CD4-positive, alpha-beta T cell treated with Interleukin-1 beta for 1 hour (primary cell): ENCODE measurements around the gene CMYA5.
"Not testable (repeated sequence)": the region's sequence is repeated elsewhere in the genome, so short reads cannot be mapped to it uniquely, and the experiment has no call there.

Source experiments
- DNase-seq, 2 donors: peaks; one replicate each; pipeline ENCODE4 v3.0.0-alpha.2; 2020 to 2022

Gene CMYA5

DNA sequence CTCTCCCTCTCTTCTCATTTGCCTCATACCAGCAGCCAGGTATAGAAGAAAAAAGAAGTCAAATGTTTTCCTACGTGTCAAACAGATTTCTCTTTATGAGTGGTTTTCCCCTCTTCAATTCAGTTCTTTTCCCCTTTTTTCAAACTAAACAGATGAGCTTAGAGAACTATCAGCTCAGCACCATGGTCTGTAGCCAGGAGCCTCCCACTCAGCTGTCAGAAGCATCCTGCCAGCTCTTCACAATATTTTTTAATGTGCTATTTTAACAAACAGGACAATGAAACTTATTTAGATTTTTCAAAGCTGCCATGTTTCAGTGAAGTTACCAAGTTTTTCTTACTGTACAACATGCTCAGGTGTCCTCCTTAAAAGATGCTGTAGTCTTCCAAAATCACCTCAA lies 63.5 kb downstream of the CMYA5 start:
- DNase-seq = no peak

DNA sequence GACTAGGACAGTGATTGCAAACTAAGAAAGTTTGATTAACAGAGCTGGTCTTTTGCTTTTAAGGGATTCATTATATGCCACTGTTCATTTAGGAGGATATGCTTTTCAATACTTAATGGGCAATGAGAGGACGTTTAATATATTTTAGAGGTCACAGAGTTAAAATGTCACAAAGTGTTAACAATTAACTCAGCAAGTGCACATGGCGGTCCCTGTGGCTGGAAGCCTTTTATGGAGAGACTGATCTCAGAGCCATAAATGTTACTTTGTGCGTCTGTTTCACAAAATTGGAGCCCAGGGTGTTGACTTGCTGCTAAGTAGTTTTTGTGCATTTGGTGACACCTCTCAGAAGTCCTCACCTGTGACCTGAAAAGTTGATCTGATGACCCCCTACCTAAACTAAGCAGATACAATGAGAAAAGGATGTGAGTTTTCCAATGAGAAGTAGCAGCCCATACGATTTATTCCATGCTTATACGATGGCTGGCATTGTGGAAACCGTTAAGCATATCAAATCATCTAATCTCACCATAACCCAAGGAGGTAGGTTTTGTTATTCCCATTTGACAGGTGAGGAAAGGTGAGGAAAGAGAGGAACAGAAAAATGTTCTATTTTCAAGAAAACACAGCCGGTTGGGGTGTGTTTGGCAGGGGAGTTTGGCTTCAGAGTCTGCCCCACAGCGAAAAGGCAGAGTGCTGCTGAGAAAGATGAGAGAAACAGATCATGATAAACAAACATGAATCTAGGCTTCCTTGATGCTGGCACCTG lies 64.4 kb downstream of the CMYA5 start:
- DNase-seq = no peak

DNA sequence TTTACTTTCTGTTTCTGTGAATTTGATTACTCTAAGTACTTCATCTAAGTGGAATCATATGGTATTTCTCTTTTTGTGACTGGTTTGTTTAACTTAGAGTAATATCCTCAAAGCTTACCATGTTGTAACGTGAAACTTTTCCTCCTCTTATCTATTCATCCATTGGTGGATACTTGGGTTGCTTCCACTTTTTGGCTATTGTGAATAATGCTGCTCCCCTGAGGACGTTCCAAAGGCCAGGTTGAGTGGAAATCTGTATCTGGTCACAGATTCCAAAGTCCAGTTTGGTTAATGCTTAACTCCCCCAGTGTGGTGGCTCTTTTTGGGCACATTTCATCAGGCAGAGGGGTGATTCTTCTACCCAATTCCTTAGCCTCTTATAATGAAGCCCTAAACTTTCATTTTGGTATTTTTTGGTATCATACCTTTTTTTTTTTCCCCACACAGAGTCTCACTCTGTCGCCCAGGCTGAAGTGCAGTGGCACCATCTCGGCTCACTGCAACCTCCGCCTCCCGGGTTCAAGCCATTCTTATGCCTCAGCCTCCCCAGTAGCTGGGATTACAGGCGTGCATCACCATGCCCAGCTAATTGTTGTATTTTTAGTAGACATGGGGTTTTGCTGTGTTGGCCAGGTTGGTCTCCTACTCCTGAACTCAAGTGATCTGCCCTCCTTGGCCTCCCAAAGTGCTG lies 65.4 kb downstream of the CMYA5 start:
- no peak for DNase-seq

DNA sequence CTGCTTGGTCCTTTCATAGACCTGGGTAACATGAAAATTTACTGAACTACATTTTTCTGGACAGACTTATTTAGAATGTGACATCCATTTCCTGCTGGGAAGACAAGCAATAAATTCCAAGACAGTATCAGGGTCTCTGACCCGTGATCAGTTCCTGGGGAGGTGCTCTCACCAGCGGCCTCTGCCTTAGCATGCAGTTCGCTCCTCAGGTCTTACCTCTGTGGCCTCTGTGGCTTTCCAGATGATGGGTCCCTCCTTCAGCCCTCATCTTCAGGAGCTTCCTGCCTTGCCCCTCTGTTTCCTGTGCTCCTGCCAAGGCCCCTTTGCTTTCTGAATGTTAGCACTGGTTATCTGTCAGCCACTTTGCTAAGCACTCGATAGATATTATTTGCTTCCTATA lies 66.4 kb downstream of the CMYA5 start:
- DNase-seq = no peak

DNA sequence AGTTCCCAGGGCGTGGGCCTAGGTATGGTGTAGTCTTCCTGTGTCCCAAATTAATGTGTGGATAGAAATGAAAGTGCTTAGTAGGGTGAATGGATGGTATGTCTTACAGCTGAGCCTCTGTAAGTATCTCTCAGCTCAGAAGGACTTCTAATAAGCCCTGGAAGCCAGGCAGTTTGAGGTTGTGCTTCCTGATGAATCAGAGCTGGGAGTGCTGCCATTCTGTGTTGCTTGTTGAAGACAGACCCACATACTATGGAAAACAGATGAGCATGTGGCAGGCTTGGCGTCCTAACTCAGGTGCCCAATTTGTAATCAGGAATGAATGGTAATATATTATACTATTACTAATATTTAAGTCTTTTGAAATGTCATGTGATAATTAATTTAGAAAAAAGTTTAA lies 69.8 kb downstream of the CMYA5 start:
- no peak for DNase-seq

DNA sequence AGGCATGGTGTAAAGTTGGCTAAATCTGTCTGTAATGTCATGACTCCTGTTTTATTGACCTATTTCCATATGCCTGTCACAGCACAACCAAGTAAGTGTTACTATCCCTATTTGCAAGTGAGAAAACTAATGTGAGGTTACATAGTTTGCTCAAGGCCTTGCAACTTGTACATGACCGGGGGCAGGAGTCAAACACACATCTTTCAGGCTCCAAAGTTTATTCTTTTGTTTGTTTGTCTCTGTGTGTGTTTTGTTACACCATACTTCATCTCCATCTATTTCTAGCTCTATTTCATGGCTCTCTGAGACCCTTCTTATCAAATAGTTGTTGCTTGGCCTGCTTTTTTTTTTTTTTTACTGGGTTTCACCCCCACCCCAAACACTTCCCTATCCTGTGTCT lies 70.2 kb downstream of the CMYA5 start:
- DNase-seq = no peak

DNA sequence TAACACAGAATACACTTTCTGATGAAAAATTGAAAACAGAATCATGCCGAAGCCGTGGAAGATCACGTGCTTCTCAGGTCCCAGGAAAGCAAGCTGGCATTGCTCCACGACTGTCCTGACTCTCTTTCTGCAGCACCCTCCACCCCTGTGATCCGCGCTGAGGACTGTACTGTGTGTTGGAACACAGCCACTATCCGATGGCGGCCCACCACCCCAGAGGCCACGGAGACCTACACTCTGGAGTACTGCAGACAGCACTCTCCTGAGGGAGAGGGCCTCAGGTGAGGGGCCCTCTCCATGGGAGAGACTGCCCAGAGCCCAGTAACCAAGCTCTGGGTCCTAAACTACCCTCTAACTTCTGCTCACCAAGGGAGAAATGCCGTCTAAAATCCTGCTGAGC lies 73.3 kb downstream of the CMYA5 start:
- no peak for DNase-seq

DNA sequence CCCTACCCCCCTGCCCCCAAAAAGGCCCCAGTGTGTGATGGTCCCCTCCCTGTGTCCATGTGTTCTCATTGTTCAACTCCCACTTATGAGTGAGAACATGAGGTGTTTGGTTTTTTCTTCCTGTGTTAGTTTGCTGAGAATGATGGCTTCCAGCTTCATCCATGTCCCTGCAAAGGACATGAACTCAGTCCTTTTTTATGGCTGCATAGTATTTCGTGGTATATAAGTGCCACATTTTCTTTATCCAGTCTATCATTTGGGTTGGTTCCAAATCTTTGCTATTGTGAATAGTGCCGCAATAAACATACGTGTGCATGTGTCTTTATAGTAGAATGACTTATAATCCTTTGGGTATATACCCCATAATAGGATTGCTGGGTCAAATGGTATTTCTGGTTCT lies 74.5 kb downstream of the CMYA5 start:
- DNase-seq = not testable (repeated sequence)

DNA sequence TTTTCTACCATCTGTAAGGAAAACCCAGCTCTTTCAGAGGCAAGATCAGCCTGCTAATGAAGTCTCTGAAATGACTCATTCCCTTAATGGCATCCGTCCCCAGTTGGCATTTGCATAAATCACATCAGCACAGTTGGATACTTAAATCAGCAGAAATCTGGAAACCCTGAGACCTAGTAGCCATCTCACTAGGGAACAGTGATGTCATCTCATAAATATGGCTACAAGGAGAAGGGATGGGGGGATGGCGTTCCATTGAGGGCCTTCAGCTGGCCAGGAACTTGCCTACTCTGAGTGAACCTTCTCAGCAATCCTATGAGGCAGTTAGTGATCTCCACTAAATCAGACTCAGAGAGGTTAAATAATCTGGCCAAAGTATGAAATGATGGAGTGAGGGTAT lies 81.8 kb downstream of the CMYA5 start:
- no peak for DNase-seq

DNA sequence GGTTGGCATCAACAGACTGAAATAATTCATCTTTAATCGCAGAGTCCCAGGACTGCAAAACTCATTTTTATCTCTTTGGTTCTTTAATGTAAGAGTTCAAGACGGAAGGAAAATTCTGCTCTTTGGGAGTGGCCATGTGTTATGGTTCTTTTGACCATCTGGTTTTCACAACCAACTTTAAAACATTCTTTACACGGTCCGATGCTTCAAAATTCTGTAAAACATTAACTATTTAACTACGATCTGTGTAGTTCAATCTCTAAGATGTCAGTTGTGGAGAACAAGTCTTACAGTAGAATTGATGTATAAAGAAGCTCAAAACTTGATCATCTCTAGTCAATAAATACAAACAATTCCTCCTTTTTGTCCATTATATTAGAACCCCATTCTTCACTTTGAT lies 83.0 kb downstream of the CMYA5 start:
- DNase-seq = no peak

DNA sequence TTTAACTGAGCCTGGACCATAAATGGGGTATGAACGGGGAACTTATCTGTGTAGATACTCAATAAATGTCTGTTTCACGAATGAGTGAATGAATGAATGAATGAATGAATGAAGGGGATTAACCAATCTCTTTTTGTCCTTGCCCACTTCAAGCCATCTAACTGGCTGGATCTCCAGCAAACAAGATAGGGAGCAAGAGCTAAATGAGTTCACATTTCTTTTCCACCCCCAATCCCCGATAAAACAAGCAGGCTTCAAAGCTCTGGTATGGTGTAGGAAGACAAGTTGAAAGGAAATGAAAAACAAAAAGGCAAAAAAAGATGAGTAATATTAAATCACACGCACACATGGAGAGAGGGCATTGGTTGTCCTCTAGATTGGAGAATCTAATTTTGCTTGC lies 84.0 kb downstream of the CMYA5 start:
- no peak for DNase-seq

DNA sequence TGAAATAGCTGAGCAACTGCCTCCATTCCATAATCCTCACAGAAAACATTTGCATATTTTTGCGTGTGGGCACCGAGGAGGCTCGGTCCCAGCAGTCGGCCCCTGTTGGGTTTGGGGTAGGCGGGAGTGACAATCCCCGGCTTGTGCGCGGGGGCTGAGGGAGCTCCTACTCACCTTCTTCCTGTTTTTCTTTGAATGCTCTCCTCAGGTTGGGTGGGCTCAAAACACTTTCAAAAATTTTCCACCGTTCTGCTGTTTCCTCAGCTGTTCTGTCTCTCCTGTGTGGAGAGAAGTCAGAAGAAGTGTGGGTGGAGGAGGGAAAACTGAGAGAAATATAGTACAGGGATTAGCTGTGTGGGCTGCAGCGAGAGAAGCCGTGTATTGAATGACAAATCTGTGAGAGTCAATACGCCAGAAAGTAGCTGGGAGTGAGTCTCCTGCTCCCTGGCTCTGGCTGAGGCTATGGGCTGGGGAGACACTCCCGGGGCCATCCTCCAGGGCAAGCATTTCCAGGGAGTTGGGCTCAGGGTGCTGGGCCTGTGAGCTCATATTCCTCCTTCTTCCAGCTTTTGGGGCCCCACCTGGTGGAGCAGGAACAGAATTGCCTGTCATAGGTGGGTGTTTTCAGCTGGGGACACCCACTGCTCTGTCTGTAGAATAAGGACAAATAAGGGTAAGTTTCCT lies 84.7 kb downstream of the CMYA5 start:
- no peak for DNase-seq

DNA sequence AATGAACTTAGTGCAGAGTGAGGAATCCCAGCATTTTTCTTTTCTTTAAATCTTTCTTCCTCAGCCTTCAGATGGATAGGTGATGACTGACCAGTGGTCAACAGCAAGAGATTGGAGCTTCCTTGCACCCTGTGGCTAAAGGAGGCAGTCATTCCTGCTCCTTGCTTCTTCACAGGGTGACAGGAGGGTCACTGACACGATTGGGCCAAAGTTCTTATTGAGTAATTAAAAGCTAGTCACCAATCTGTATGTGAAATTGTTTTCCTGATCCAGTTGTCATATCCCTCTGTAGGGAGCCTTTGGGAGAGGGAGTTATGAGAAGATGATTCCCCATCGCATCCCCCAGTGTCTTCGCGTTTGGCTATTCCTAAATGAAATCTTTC lies 85.2 kb downstream of the CMYA5 start:
- DNase-seq = no peak

DNA sequence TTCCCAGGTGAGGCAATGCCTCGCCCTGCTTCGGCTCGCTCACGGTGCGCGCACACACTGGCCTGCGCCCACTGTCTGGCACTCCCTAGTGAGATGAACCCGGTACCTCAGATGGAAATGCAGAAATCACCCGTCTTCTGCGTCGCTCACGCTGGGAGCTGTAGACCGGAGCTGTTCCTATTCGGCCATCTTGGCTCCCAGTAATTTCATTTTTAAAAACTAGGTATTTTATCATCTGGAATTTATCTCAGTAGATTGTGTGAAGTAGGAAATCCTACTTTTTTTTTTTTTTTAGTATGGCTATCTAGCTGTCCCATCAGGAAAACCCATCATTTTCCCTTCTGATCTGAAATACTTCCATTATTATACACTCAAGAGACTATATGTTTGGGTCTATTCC lies 95.1 kb downstream of the CMYA5 start:
- not testable (repeated sequence) for DNase-seq

DNA sequence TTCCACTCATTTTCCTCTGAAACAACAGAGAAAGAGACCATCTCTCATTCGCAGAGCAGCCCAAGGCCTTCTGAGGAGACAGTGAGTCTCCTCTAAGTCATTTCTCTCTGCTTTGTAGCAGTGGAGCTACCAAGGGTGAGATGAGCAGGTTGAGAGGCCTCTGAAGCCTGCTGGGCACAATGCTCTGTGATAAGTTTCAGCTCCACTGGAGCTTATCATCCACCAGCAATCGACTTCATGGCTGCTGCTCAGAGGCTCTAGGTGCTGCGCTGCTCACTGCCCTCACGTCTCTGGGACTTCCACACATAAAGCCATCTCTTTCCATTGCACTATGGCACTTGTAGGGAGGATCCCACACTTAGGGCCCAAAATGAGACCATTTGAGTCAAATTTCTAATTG lies 96.3 kb downstream of the CMYA5 start:
- DNase-seq = no peak

DNA sequence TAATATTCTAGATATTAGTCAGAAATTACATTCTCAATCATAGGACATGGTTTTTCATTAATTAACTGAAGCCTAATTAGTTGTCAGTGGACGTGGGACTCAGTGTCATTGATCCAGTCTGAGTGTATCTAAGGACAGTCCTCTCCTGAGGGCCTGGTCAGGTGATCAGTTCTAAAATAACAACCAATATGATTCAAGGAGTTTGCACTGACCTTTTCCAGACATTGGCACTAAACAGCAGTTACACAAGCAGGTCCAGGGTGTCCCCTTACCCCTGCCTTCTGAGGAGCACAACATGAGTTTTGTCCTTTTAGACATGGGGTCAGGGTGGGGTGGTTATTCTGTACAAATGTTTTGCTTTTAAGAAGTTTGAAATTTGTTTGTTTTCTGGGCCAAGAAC lies 97.8 kb downstream of the CMYA5 start:
- DNase-seq = no peak

DNA sequence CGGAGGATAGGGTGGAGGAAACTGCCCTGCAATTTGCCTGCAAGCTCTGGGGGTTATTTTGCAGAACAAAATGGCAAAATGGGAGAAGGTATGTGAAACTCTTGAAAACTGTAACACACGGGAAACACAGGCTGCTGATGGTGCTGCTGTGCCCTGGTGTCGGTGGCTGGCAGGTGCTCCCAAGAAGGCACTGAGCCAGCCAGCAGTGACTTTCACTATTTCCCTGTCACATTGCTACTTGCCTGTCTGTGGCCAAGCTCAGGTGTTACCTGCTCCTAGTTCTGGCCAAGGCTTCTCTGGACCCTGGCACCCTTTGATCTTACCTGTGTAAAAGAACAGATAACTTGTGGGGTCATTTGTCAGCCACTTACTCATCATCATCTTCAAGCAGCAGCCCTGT lies 102.2 kb downstream of the CMYA5 start:
- DNase-seq = no peak

DNA sequence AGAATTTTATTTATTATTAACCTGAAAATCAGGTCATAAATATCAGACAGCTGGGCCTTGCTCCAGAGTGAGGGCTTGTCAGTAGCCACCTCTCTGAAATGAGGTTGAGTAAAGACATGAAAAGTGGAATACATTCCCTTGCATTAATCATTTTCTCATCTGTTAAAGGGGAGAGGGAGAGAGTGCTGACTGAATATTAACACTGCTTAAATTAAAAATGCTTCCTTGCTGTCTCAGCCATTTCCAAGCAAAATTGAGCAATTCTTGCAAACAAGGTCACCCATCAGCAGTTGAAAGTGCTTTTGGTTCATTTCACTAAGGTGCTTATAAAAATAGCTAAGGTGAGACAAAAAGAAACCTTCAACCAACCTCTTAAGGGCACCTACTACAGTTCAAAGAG lies 102.8 kb downstream of the CMYA5 start:
- DNase-seq = no peak

DNA sequence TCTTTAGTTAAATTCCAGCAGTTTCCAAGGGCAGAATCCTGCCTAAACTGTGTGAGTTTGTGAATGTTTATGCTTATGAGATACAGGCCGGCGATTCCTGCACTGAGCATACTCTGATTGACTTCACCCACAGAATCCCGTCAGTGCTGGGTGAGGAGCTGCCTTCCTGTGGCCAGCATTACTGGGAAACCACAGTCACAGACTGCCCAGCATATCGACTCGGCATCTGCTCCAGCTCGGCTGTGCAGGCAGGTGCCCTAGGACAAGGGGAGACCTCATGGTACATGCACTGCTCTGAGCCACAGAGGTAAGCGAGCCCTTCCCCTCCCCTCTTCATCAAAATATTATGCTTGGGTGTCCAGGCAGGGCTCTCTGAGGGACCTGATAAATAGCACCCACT lies 103.7 kb downstream of the CMYA5 start:
- DNase-seq = no peak

DNA sequence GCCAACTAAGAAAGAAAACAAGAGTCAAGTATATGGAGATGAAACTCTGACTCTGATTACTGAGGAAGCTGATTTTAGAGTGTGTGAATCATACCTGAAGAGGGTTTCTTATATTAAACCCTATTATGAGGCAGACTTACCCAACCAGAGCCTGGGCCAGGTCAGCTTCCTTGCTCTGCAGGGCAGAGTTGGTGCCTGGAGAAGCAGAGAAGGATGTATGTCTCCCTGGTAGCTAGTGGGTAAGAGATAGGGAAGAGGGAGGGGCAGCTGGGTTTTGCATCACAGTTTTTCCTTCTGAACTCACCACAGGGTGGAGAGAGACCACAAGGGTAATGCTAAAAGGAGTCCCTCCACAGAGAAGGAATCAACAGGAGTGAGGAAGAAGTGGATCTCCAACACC lies 104.1 kb downstream of the CMYA5 start:
- DNase-seq = no peak

DNA sequence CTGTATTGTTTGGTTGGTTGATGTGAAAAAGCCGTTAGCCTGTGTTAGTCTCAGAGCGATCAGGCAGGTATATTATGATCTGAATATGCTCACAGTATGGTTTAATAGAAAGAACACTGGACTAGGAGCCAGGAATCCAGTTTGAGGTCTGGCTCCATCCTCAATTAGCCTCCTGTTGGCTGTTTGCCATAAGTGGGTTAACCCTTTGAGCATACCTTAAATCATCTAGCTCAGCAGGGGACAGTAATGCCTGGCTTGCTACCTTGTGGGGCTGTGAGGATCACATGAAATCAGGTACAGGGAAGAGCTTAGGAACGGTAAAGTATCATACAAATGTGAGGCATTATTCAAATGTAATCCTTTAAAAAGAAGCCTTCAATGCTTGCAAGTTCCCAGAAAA lies 104.7 kb downstream of the CMYA5 start:
- no peak for DNase-seq

DNA sequence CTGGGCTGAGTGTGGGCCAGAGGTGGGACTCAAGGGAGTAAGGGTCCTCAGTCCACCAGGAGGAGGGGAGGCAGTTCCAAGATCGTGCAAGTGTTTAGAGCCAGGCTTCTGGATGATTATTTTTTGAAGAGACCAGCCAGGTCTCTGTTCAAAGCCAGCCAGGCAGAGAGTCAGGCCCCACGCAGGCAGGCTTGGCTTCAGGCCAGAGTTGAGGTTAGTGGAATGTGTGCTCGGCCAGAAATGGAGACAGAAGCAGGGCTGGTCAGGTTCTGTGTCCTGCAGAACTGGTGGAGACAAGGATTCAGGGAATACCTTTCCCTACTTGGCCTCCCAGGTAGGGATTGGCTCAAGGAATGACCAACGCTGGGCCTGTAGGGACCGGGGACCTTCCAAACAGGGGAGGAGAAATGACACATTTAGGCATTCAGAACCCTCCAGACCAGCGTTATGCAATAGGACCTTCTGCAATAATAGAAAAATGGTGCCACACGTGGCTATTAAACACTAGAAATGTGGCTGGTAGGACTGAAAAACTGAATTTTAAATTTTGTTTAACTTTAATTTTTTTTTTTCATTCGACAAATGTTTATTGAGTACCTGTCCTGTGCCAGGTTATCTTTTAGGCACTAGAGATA lies 106.2 kb downstream of the CMYA5 start:
- DNase-seq = no peak

DNA sequence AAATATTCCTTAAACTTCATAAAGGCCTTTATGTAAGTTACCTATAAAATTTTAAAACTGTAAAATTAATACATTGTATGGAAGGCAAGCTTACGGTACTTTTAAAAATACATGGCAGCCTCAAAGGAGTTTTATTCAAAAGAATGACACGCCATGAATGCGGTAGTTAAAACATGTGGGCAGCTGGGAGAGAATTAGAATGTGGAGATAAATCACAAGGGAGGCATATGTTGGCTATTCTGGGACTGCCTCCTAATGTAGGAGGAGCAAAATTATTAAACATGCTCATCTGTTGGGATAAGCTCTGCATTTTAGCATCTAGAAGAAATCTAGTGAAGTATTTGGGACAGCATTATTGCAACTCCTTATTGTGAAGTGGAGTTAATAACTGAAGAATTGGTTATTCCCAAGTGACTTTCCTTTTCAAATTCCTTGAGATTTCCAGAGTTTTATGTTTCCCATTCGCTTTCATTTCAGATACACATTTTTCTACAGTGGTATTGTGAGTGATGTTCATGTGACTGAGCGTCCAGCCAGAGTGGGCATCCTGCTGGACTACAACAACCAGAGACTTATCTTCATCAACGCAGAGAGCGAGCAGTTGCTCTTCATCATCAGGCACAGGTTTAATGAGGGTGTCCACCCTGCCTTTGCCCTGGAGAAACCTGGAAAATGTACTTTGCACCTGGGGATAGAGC lies 109.4 kb downstream of the CMYA5 start:
- DNase-seq = no peak
